Measurements from ENCODE around the gene ITGA5.

DNA sequence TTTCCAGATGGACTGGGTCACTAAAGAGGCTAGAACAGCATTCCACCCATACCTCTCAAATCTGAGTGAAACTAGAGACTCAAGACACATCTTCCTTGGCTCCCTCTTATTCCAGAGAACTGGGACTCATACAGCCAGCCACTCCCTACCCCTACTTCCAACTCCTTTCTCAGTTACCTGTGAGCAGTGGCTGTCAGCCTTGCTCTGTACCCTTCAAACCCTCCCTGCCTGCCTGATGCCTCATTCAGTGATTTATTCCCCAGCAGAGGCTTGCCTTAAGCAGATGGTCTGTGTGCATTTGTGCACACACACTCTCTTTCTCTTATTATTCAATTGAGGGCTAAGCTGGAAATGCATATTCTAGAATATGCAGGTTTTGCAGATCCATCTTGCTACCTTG lies 69.4 kb downstream of the ITGA5 start:
- TF ChIP-seq BHLHE40 (IDR thresholded peaks at IDR 0.05; ENCODE audit: borderline replicate concordance) (no peak), L3MBTL2 (conservative IDR thresholded peaks at IDR 0.05) (no peak), FOXM1 (IDR thresholded peaks at IDR 0.05; ENCODE audit: borderline replicate concordance) (no peak)

All from HEK293T (cell line).